ENCODE measurements around the gene TACR2.

- TF ChIP-seq CTCF (IDR thresholded peaks at IDR 0.05; ENCODE audit: low read depth, low read length) (no peak), MAX (IDR thresholded peaks at IDR 0.05; ENCODE audit: low read depth, low read length) (peak; percentile 39), POLR2A (IDR thresholded peaks at IDR 0.05; ENCODE audit: extremely low read depth, insufficient read length) (no peak)
Measured at GRCh38 chr10:69438536-69439349, 22.0 kb upstream of the TACR2 start.

Data from NB4 (cell line).